HG03378 (cell line): ENCODE results near the gene TCEA3.

ENCODE experiments used
- ATAC-seq: cut with Tn5 transposase; IDR thresholded peaks from one replicate; pipeline ENCODE4 v1.9.1; 2021; ENCODE audit warnings: mild to moderate bottlenecking, moderate library complexity; ENCODE audit not compliant: unreplicated experiment

Gene TCEA3

DNA sequence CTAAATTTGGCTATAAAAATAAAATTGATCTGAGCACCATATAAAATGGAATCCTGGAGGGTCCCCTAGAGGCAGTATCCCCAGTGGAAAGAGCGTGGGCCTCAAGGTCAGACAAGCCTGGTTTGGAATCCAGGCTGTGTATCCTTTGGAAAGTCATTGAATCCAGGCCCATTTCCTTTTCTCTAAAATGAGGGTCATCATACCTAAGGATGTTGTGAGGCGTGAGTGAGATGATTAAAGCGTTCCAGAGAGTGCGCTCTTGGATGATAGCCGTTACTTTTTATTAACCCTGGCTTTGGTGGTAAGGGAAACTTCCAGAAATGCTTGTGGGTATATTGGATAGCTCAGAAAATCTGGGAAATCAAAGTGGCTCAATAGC, 54.2 kb downstream of the TCEA3 start:
- no peak for ATAC-seq

DNA sequence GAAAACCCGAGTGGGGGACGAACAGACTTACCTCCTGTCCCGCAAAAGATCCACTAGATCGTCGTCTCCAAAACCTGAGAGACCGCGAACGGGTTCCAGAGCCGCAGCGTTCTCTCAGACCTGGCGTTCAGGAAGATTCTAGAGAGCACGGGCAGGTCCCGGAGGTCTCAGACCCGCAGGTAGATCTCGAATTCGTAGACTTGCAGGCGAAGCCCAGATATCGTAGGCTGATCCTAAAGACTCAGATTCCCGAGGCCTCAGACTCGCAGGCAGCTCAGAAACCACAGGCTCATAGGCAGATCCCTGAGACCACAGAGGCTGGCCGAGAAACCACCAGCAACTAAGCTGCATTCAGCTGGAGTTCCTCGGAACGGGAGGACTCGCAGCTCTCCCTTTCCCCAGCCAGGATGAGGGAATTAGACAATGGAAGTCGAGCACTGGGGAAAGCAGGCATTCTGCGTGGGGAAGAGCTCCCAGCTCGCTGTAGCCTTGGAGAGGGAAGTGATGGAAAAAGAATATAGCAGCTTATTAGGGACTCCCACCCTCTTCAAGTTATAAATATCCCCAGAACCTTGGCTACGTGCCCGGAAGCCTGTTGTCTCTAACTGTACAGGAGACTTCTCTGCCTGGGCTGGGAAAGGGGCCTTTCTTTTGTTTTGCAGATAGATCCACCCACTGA, 55.1 kb downstream of the TCEA3 start, which contains the start of gene ZNF436:
ZNF436 (minus strand) TSS at position 502 of the 679 bp plus-strand sequence. CDS start 1,831 bp downstream, outside the sequence.
- ATAC-seq, result no peak

DNA sequence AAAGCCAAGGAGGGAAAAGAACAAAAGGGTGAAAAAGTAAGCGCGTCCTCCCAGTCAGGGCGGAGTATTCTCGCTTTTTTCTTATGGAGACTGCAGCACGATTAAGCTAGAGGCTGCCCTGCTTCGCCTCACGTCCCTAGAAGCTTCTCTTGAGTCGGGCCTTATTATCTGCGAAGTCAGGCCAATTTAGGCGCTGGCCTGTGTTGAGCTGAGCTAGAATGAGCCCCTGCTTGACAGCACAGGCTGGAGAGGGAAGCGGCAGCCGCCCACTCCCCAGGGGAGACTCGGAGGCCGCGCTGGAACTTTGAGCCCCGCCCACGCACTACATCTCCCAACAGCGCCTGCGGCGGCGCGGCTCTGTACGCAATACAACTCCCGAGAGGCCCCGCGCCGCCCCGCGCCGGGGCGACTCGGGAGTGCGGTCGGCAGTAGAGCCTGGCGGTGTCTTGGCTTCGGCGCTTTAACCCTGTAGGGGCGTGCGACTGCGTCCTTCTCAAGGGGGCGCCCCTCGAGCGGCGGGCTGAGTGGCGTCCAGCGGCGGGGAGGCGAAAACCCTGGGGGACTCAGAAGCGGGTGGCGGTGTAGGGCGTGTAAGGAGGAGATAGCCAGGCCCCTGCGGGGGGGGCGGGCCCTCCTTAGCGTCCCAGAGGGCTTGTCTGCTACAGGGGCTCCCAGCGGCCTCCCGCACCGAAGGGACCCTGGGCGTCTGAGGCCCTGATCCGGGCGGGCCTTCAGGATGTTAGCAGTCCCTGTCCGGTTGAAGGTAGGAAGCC, 55.8 kb downstream of the TCEA3 start:
- peak; percentile 50 for ATAC-seq

DNA sequence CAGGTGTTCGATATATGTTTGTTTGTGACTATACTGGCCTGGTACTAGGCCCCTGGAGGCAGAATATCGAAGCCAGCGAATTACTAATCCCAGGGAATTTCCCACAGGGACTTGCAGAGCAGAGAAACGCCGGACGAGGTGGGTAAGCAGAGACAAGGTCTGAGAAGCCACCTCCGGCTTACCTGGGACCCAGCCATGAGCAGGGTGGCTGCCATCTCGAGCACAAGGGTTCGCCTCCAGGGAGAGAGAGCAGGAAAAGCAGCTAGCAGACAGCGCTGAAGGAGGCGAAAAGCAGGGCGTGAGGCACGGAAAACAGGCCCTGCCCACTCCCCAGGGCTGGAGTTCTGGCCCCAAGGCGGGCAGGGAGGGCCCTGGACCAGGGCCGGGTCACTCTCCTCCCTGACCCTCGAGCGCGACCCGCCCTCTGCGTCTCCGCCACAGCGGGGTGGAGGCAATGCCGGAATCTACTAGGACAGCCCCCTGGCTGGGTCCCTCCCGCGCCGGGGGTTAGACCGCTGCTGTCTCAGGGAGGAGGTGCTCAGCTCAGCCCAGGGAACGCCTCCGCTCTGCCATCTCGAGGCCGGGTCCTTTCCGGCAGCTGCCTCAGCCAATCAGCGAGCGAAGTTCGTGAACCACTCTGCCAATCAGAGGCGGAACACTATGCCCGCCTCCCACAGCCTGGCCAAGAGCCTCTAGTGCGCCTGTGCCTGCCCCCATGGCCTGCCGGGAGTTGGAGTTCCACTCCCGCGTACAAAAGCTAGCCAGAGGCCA, 56.6 kb downstream of the TCEA3 start:
- ATAC-seq, result peak; percentile 89

DNA sequence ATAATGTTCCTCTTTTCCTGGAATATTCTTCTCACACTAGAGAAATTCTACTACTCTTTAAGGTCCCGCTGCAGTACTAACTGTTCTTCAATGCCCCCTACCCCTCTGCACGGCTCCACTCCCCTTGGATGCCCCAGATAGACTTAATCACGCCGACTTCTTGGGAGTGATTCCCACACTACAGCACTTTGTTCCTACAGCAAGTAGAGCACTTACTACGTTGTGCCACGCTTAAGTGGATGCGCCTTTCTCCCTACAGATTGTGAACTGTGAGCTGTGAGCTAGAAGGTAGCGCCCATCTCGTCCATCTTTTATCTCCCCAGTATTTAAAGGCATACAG, 57.1 kb downstream of the TCEA3 start:
- ATAC-seq, result no peak

DNA sequence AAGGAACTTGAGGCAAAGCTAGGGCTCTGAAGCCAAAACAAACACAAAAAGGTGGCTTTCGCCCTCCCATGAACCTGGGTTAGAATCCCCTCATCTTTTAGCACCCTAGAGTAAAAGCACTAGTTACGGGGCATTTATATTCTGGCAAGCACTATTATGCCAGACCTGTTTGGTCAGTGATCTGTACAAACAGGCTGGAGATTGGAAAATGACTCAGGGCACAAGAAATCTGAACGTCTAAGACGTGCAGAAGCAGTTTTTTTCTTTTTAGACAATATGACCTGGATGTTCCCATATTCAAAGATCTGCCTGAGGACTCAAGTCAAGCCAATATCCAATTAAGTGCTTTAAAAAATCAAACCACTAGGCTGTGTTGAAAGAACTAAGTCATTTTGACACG, 58.0 kb downstream of the TCEA3 start:
- no peak for ATAC-seq

DNA sequence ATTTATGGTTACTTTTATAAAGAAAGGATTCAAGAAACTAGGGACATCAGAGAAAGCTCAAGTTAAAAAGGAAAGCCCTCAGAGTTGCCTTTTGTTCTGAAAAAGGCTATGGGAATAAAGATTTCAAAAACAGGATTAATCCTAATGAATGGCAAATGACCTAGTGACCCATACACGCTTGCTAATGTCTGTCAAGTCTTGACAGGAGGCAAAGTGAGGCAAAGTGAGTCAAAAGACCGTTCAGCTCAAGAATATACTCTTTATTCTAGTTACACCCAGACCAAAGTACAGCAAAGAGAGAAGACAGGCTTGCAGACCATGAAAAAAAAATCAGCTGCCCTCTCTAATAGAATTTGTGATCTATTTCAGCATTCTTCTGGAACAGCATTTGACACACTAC, 58.4 kb downstream of the TCEA3 start:
- no peak for ATAC-seq

DNA sequence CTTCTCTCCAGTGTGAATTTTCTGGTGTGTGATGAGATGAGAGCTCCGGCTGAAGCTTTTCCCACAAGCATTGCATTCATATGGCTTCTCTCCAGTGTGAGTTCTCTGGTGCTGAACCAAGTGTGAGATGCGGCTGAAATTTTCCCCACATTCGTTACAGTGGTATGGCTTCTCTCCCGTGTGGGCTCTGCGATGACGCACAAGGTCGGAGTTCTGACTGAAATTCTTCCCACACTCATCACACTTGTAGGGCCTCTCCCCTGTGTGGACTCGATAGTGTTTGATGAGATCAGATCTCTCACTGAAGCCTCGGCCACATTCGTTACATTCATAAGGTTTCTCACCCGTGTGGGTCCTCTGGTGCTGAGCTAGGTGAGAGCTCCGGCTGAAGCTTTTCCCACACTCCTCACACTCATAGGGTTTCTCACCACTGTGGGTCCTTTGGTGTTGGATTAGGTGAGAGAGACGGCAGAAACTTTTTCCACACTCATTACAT, 62.3 kb downstream of the TCEA3 start:
- ATAC-seq, result no peak

DNA sequence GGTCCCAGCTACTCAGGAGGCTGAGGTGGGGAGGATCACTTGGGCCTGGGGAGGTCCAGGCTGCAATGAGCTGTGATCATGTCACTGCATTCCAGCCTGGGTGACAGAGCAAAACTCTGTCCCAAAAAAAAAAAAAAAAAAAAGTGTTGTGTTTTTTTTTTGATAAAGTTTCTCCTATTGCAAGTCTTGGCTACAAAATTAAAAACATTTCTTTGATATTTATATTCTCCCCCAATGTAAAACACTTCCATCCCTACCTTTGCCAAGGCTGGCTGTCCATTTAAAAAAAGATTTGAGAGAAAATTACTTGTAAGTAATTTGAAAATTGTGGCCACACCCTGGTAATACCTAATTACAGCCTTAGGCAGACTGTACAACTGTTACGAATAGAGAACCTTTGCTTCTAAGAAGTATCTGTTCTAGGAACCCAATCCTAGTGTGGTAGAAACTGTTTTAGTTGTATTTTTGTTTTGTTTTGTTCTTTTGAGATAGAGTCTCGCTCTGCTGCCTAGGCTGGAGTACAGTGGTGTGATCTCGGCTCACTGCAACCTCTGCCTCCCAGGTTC, 66.2 kb downstream of the TCEA3 start:
- ATAC-seq, result no peak

DNA sequence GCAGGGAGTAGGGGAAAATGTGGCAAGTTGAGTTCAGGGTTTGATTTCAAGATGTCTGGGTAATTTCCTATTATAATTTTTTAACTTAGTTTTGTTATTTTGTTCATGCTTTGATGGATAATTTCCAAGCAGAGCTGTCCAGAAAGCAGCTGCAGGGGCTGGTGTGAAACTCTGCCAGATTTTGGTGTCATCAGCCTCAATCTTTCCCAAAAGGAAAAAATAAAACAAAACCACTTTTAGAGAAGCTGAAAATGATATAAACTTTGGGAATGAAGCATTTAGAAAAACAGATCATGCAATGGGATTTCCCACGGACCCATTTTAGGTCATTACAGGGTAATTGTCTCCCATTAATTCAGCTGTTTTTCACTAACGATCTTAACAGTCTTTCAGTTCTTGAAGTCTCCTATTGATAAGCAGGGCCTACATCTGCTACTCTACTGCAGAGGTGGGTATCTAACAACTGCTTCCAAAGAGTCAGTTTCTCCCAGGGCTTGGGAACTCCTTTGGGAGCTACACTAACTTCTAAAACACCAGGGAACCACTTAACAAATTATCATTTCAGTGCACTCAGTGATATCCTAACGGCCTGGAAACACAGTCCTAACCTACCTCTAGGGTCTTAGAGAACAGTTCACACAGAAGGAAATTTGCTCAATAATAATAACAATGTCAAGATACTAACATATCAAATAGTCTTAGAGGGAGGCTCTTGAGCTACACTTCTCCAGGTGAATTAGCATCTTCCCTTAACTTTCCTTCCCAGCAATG, 67.2 kb downstream of the TCEA3 start:
- no peak for ATAC-seq

DNA sequence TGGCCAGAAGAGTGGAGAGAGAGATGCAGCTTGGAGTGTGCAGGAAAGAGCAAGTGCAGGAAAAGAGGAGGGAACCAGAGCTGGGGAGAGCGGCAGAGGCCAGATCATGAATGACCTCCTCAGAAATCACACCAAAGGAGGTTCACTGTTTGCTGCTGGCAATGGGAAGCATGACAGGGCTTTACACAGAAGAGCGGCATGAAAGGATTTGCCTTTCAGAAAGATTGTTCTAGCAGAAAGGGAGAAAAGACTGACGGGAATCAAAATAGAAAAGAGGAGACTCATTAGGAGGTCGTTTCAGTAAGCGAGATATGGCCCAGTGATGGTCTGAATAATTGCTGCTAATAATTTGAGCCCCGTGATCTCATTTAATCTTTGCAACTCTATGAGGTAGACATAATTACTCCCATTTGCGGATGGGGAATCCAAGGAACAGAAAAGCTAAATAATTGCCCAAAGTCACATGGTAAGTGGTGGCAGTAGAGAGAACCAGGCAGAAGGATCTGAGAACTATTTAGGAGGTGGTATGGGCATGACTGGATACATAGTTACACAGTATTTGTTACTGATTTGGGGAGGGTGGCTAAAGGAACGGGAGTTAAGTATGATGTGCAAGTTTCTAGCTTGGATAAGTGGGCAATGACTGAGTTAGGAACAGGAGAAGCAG, 67.9 kb downstream of the TCEA3 start:
- no peak for ATAC-seq

DNA sequence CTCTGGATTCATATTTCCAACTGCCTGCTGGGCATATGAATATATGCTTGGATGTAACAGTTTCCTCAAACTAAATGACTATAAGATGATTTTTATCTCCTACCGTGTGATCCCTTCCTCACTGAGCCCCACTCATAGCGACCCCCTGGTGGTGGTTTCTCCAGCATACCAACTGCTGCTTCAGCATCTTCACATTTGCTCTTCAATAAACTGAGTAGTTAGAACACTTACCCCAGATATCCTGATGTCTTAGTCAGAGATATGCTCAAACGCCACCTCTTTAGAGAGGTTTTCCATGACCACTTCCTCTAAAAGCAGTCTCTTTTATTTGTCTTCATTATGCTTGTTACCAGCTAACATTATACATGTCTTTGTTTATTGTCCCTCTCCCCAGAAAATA, 70.3 kb downstream of the TCEA3 start:
- ATAC-seq, result no peak

DNA sequence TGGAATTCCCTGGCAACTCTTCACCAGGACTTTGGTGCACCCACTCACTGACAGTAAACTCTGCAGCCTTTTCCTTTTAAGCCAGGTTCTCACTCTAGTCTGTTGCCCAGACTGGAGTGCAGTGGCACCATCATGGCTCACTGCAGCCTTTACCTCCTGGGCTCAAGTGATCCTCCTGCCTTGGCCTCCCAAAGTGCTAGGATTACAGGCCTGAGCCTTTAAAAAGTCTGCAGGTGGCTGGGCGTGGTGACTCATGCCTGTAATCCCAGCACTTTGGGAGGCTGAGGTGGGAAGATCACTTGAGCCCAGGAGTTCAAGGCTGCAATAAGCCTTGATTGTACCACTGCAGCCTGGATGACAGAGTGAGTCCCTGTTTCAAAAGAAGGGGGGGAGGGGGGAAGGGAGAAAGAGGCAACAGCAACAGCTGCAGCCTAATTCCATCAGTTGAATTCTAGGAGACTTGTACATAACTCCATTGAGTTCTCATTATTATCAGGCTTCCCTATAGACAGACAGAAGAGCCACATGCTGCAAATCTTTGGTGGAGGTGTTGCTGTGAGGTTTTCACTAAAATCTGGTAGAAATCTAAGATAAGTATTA, 72.4 kb downstream of the TCEA3 start:
- no peak for ATAC-seq

DNA sequence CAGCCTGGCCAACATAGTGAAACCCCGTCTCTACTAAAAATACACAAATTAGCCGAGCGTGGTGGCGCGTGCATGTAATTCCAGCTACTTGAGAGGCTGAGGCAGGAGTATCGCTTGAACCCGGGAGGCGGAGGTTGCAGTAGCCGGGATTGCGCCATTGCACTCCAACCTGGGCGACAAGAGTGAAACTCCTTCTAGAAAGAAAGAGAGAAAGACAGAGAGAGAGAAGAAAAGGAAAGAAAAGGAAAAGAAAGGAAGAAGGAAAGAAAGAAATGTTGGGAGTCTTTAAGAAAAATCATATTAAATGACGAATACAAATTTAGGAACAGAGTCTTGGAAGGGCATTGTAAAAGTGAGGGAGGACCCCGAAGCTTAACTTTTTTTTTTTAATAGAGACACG, 78.6 kb downstream of the TCEA3 start:
- ATAC-seq, result no peak

DNA sequence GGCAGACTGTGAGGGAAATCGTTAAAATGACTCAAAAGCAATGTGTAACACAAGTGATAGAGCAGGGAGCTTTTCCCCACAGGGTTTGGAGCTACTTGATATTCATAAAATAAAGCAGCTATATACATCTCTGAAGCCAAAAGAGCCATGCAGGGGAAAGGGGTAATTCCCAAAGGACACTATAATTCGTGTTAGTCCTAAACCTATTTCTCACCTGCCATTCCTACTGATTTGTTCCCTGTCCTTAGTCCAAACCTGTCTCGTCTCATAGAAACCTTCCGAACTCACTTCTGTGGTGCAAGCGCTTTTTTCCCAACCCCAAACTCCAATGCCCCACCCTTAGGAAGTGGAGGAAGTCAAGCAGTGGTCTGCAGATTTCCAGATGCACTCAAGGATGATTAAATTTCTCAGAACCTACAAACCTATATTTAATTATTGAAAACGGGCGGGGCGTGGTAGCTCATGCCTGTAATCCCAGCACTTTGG, 79.5 kb downstream of the TCEA3 start:
- ATAC-seq, result no peak

DNA sequence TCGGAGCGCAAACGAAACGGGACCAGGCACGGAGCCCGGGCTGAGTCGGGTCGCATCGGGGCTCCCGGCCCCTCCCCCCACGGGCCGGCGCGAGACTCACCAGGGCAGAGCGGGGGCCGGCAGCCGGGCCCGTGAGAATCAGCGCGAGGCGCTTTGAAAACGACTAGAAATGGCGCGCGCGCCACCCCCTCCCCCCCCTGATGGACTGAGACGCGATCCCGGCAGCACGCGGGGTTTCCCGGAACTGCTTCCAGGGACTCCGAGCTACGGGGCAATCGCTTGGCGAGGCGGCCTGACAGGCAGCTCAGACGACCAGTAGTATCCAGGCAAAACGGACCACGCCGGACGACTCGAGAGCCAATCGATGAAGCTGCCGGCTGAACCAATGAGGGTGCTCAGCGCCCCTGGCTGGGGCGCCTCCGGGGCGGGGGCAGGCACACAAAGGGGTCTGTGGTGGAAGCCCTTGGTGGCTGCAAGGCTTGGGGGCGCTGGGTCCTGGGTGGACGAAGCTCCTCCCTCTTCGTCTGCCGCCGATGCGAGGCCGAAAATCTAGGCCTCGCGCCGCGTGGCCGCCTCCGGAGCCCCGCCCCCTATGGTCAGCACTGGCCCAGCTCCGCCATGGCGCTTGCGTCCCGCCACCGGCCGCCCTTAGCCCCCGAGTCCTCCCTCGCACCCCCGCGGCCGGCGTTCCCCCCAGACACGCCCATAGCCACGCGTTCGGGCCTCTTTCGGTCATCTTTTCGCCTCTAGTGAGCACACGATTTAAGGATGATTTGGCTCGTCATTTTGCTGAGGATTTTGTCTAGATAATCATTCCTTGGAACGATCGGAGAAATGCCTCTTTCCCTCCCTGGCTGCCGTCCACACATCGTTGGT, 80.2 kb downstream of the TCEA3 start, which contains the start of gene HNRNPR:
HNRNPR (minus strand) TSS at position 174 of the 876 bp plus-strand sequence. CDS start 3,276 bp downstream, outside the sequence.
- ATAC-seq, result peak; percentile 84

DNA sequence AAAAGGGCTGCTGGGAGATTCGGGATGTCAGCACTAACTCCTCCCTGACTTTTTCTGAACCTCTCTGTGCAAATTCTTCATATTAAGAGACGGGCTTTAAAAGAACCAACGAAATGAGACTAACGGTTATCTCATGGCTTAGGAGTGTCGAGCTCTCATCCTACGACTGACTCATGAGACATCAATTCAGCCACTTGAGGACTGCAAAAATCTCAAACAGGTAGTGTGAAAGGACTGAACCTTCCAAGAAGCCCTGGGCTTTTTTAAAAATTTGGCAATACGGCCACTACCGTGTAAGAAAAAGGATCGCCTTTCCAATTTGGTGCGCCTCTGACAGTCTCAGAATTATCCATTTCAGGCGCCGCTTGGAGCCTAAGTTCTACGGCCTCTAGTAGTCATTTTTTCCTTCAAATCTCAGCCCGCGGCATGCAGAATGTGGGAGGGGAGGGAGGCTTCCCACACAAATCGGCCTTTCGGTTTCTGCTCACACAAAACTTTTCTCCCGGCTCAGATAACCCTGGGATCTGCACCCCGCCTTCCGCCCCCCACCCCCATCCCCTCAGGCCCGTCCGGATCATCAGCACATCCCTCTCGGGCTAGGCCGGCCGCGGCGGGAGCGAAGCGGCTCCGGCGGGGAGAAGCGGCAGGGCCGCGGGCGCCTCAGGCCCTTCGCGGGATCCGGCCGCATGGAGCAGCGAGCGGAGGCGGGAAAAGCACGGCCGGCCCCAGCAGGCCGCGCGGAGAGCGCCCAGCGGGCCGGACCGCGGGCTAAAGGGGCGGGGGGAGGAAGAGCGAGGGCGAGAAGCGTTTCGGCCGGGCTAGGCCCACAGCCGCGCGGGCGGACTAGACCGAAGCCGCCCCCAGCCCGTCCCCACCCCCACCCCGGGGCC, 81.1 kb downstream of the TCEA3 start:
- no peak for ATAC-seq
